Vagina (tissue), 2 donors: ENCODE measurements around the gene PEX11B. TPM values are rescaled to one million over a fixed set of nuclear protein-coding genes. Genes with fewer than 3 reads are reported as not detected.

Source experiments
- DNase-seq, 2 donors: peaks; one replicate each; pipeline ENCODE4 v3.0.0-alpha.2; 2017; ENCODE audit errors: extremely low spot score in 2 of 2
- H3K27ac ChIP-seq: fragments of 200-600 bp; sonication (generic); one replicate; pipeline ENCODE4 v1.5.1; 2019
- H3K27me3 ChIP-seq: fragments of 200-600 bp; sonication (generic); one replicate; pipeline ENCODE4 v1.5.1; 2019
- H3K36me3 ChIP-seq, 2 donors: fragments of 200-600 bp; sonication (generic); one replicate each; pipeline ENCODE4 v1.5.1; 2017 to 2019
- H3K4me1 ChIP-seq: fragments of 200-600 bp; sonication (generic); one replicate; pipeline ENCODE4 v1.5.1; 2019
- H3K4me3 ChIP-seq, 2 donors: fragments of 200-600 bp; sonication (generic); 1 replicate in 1 of 2; 2 replicates in 1 of 2; pipeline ENCODE4 v1.5.1; 2016 to 2019
- H3K9me3 ChIP-seq: fragments of 200-600 bp; sonication (generic); one replicate; pipeline ENCODE4 v1.5.1; 2019
- CTCF ChIP-seq, 3 experiments: fragments of 450-650 bp in 2 of 3; fragments of 200-600 bp in 1 of 3; sonication (generic) in 1 of 3; IDR thresholded peaks; one replicate each; pipeline ENCODE4 v1.5.1; 2017 to 2019; ENCODE audit warnings: antibody characterized with exemption in 3 of 3, mild to moderate bottlenecking in 2 of 3, moderate library complexity in 2 of 3
- POLR2A ChIP-seq, 2 donors: fragments of 450-650 bp; IDR thresholded peaks; one replicate each; pipeline ENCODE4 v1.6.1; 2017; ENCODE audit warnings: antibody characterized with exemption in 2 of 2, mild to moderate bottlenecking in 2 of 2, moderate library complexity in 2 of 2
- POLR2AphosphoS5 ChIP-seq, 2 donors: sonication (generic); formaldehyde crosslinking; IDR thresholded peaks; one replicate each; pipeline ENCODE4 v1.9.0; 2017; ENCODE audit warnings: antibody characterized with exemption in 2 of 2, mild to moderate bottlenecking in 2 of 2, low read depth in 1 of 2; ENCODE audit not compliant: insufficient read depth in 1 of 2
- intact Hi-C: fragments of 100-400 bp; cut with DNase I; formaldehyde crosslinking; loops from one replicate; pipeline ENCODE4 v1.15.1; 2023
- total RNA-seq: library from RNA; depleted of rRNA; stranded (reverse); fragments of >200 nt; gene quantifications from one replicate; pipeline ENCODE4 v1.2.3, GENCODE V29; 2016

PEX11B gene
- total RNA-seq, result 23.6 TPM

- DNase-seq, result peak in 1 of 2 donors; percentile 96
- Histone ChIP-seq H3K27me3 (no peaks in the 10 kb centered on the region), H3K27ac (peak within 1 kb of the TSS; percentile 81), H3K4me1 (peaks cover 31% of the 10 kb centered on the region), H3K4me3 (peak within 1 kb of the TSS; percentile 94 to 97), H3K36me3 (peaks cover 0 to 33% of the 10 kb centered on the region in 2 donors), H3K9me3 (no peaks in the 10 kb centered on the region)
- TF ChIP-seq POLR2A (IDR thresholded peaks at IDR 0.05), result peak in 1 of 2 donors; percentile 37
- peak; percentile 84 to 95 for TF ChIP-seq POLR2AphosphoS5 (IDR thresholded peaks at IDR 0.05; ENCODE audit: insufficient read depth in 1 of 2, low read depth in 1 of 2)
- no peak for TF ChIP-seq CTCF (IDR thresholded peaks at IDR 0.05)
- intact Hi-C loops, result loop anchor here (5.0 to 10.0 kb wide), 3 partner anchors 44 to 96 kb away; partner anchors contain the start of genes ANKRD34A, PIAS3 and POLR3GL
These were observed at the start of gene PEX11B for GRCh38 chr1:145918144-145918991. Gene PEX11B (minus strand): TSS chr1:145918717. CDS start chr1:145918688, 29 bp downstream.

- H3K36me3 ChIP-seq, result peaks cover 0 to 4% of the 10 kb centered on the region in 2 donors
- H3K27me3 ChIP-seq, result no peaks in the 10 kb centered on the region
- H3K27ac ChIP-seq, result no peak overlapping the region
- H3K4me1 ChIP-seq, result peaks cover 27% of the 10 kb centered on the region
- TF ChIP-seq POLR2AphosphoS5 (IDR thresholded peaks at IDR 0.05; ENCODE audit: insufficient read depth in 1 of 2, low read depth in 1 of 2) (no peak), CTCF (IDR thresholded peaks at IDR 0.05) (no peak), POLR2A (IDR thresholded peaks at IDR 0.05) (no peak)
- no peak for DNase-seq
- no peaks in the 10 kb centered on the region for H3K9me3 ChIP-seq
- H3K4me3 ChIP-seq, result no peak overlapping the region
- intact Hi-C loops, result no loop called here
These were observed 48.8 kb upstream of the PEX11B start for GRCh38 chr1:145967288-145967687.

- intact Hi-C loops, result no loop called here
- TF ChIP-seq POLR2A (IDR thresholded peaks at IDR 0.05), result no peak
- TF ChIP-seq CTCF (IDR thresholded peaks at IDR 0.05), result no peak
- TF ChIP-seq POLR2AphosphoS5 (IDR thresholded peaks at IDR 0.05; ENCODE audit: insufficient read depth in 1 of 2, low read depth in 1 of 2), result no peak
- no peak for DNase-seq
- Histone ChIP-seq H3K27ac (peak overlapping the region; percentile 95), H3K36me3 (peaks cover 0 to 4% of the 10 kb centered on the region in 2 donors), H3K9me3 (no peaks in the 10 kb centered on the region), H3K4me1 (peaks cover 46% of the 10 kb centered on the region), H3K4me3 (peak overlapping the region; percentile 67 to 72), H3K27me3 (no peaks in the 10 kb centered on the region)
These were observed 46.7 kb upstream of the PEX11B start for GRCh38 chr1:145965119-145965744.

- no peaks in the 10 kb centered on the region for H3K27me3 ChIP-seq
- peaks cover 53% of the 10 kb centered on the region for H3K4me1 ChIP-seq
- intact Hi-C loops, result loop anchor here (5.0 kb wide), 1 partner anchor 47 kb away; the partner anchor contains the start of gene PEX11B
- peak within 1 kb of the TSS; percentile 67 to 72 for H3K4me3 ChIP-seq
- H3K27ac ChIP-seq, result peak within 1 kb of the TSS; percentile 95
- peak in 1 of 2 donors; percentile 99 for DNase-seq
- no peaks in the 10 kb centered on the region for H3K9me3 ChIP-seq
- TF ChIP-seq POLR2AphosphoS5 (IDR thresholded peaks at IDR 0.05; ENCODE audit: insufficient read depth in 1 of 2, low read depth in 1 of 2) (peak; percentile 99), CTCF (IDR thresholded peaks at IDR 0.05) (no peak), POLR2A (IDR thresholded peaks at IDR 0.05) (peak; percentile 91 to 97)
- peaks cover 0 to 4% of the 10 kb centered on the region in 2 donors for H3K36me3 ChIP-seq
These were observed 46.0 kb upstream of the PEX11B start, which contains the start of the genes ANKRD34A and POLR3GL for GRCh38 chr1:145964328-145965118. Gene ANKRD34A (minus strand): TSS chr1:145964575. CDS start chr1:145961759, 2,816 bp downstream. Gene POLR3GL (plus strand): TSS chr1:145964690. CDS start chr1:145974866, 10,176 bp downstream.
